22Rv1 (cell line): ENCODE measurements around the gene FUT1.

Experiments used
- CTCF ChIP-seq: fragments of 450-650 bp; IDR thresholded peaks from 2 replicates; pipeline ENCODE4 v1.5.1; 2017; ENCODE audit warnings: mild to moderate bottlenecking
- ZFX ChIP-seq: fragments of 450-650 bp; IDR thresholded peaks from 2 replicates; pipeline ENCODE4 v1.6.1; 2017; ENCODE audit warnings: antibody characterized with exemption, borderline replicate concordance

- TF ChIP-seq CTCF (no peak), ZFX (no peak)
Measured at GRCh38 chr19:48740164-48740972, 12.1 kb downstream of the FUT1 start, which contains the start of gene RASIP1.
